Stimulated activated CD4-positive, alpha-beta T cell treated with anti-CD3 and anti-CD28 coated beads, Interleukin-4, amount 100 ng/mL, for 24 hours (primary cell): ENCODE data around the gene C18orf63.

Experiments
- DNase-seq: peaks from one replicate; pipeline ENCODE4 v3.0.0-alpha.2; 2020

Gene C18orf63

GRCh38 chr18:74331404-74331803 is 15.8 kb downstream of the C18orf63 start:
- DNase-seq = no peak

GRCh38 chr18:74333091-74333490 is 17.5 kb downstream of the C18orf63 start:
- DNase-seq = no peak

DNA sequence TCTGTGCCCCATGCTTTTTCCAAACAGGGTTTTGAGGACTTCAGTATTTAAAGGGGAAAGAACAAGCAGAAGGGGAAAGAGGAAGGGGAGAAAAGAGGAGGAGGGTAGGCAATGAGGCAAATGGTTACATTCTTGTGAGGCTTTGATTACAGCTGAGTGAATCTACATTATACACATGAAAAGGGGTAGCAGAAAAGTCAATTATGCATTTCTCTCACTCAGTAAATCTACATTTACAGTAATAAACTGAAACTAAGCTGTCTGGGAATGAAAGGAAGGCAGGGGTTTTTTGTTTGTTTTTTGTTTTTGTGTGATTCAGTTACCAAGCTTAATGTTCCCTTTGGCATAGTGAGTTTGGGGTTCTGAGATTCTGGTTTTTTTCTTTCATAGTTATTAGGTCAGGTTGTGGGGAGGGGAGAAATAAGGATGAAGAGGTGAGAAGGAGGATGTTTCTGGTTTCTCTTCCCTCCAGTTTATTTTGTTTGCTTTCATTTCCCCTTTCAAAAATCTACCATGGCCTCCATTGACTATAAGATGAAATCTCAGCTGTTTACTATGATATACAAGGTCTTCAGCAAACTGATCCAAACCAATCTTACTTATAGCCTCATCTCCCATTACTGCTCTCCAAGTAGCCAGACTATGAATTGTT is 18.7 kb downstream of the C18orf63 start:
- no peak for DNase-seq

DNA sequence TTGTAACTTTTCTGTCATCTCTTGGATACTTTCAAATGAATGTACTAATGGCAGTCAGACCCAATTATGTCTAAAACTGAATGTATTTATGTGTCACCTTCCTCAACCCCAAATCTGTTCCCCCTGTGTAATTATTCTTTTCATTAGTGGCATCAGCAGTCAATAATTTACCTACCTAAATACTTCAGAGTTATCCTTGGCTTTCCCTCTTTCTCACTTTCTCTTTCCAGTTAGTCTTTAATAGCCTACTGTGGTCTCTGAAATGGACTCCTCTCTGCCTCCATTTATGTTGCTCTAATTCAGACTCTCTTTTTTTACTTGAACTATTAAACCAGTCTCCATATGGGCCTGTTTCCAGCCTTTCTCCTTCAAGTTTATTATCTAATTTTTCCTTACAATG is 21.0 kb downstream of the C18orf63 start:
- DNase-seq = no peak

- DNase-seq = no peak
These were observed 21.7 kb downstream of the C18orf63 start for GRCh38 chr18:74337155-74337911.

DNA sequence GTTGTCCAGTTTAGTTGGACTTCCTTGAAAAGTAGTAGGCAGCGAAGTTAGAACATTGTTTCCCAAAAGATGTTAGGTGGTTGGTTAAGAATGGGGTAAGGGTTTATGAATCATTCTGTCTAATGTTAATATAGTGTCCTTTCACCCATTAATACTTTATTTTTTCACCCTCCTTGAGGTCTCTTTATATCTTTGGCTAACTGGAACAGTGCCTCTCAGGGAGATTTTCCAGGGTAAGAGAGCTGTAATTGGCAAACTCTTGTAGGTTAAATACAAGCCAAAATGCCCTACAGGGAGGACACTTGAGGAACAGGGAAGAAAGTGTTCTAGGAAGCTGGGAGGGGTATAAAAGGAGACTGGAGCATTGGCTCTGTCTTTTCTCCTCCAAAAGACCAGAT is 22.3 kb downstream of the C18orf63 start:
- no peak for DNase-seq

- peak; percentile 28 for DNase-seq
These were observed 26.9 kb downstream of the C18orf63 start for GRCh38 chr18:74342416-74343043.

DNA sequence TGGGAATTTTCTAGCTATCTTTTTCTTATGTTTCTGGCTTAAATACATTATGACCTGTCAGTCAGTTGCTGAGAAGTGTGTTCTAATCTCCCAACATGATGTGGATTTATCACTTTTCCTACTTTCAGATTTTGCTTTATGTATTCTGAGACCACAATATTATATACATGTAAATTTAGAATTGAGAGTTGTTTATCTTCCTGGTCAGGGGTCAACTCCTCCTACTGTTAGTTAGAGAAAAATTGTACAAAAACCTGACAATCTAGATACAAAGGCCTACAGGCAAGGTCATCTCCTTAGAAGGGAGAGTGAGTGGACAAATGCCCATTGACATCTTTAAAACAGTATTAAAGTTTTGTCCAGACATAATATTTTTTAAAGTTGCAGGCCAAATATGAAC is 30.6 kb downstream of the C18orf63 start:
- DNase-seq = no peak

DNA sequence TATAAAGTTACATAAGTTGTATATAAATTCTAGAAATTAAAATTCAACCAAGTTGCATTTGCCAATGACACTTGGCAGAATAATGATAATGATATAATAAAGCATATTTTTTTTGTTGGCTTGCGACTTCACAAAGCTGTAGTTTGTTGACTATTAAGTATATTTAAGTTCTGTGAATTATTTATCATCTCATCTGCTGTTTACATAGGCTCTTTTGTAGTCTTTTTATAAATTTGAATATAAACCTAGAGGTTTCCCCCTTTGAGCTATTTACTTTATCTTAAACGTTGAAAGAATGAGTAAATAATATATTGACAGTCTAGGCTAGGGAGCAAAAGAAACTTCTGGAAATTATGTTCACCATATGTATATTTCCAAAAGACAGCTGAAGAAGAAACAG is 32.9 kb downstream of the C18orf63 start:
- DNase-seq = no peak

DNA sequence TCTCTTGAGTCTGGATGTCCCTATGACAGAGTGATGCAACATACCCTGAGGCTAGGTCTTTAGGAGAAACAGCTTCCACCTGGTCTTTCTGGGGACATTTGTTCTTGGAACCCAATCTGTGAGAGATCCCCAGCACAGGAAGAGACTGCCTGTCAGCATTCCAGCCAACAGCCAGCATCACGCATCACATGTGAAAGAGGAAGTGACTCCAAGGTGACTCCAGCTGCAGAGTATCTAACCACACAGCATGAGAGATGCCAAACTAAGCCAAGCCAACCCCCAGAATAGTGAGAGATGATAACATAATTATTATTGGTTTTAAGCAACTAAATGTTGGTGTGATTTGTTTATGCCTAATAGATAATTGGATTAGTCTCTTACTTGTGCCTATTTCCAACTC is 35.7 kb downstream of the C18orf63 start:
- no peak for DNase-seq

DNA sequence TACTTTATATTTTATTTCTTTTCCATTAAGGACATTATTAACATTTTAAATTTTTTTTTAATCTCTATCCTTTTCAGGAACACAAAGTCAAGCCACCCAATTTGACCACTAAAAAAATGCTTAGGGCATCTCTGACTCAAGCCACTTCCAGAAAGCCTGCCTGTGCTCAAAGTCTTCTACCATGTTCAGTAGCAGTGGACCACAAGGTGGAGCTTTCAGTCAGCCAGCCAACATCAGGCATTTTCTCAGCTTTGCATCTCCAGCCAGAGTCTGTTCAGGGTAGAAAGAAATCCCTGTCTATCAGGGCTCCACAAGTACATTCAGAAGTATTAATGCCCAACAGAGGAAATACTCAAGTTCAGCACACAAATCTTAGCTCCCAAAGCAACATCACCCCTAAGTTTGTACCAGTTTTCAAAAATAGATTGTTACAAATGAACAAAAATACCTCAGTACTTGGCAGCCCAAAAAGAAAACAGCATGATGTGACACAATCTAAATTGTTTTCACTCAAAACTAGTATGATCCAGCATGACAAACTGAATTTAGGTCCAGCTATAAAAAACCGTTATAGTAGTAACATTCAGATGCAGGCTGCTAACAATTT is 37.6 kb downstream of the C18orf63 start:
- peak; percentile 47 for DNase-seq

- no peak for DNase-seq
These were observed 41.3 kb downstream of the C18orf63 start for GRCh38 chr18:74356959-74357358.

DNA sequence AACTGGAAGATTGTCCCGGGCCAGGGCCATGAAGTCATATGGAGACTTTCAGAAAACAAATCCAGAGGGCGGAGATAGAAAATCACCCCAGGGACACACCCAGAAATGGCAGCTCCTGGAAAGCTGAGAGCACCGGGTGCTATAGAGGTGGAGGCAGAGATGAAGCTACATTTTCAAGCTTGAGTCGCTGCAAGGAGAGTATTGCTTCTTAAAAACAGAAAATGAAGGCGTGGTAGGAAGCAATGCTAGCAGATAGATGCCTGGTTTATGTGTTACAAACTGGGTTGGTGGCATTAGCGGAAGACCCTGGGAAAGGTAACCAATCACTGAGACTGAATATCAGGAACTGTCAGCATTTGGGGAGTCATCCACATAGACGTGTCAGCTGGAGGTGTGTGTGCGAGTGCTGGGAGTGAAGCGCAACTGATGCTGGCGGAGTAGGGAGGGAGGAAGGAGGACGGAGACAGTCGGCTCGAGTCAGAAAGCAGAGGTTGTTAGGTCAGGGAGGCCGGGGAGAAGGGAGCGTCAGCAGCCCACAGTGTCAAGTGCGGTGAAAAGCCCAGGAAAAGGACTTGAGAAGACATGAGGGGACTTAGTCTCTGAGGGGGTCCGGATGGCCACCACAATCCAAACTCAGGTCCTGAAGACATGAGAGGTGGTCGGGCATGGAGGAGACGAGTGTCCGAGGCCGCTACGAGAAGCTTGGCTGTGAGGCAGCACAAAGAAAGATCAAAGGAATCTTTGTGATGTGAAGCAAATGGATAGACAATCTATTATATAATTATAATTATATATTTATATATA is 45.4 kb downstream of the C18orf63 start:
- no peak for DNase-seq

GRCh38 chr18:74367905-74368304 is 52.3 kb downstream of the C18orf63 start:
- DNase-seq = no peak

- no peak for DNase-seq
These were observed 53.5 kb downstream of the C18orf63 start for GRCh38 chr18:74368901-74369705.

- no peak for DNase-seq
These were observed 54.5 kb downstream of the C18orf63 start for GRCh38 chr18:74370115-74370514.

GRCh38 chr18:74373428-74373827 is 57.8 kb downstream of the C18orf63 start:
- DNase-seq = peak; percentile 41

DNA sequence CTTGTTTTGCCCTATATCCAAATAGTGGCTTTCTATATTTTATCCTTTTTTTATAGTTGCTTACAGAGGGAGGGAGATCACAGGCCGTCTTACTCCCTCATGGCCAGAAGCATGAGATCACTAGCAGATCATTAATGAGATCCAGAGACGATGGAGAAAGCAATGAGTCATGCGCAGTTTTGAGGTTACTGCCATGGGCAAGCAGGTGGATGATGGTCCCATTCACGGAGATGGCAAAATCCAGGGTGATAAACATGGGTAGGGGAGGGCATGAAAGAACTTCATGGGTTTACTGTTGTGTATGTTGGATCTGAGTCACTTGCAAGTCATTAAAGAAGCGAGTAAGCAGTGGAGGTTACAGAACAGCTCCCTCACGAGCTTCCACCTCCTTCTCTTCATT is 60.4 kb downstream of the C18orf63 start:
- DNase-seq = no peak

- DNase-seq = no peak
These were observed 60.9 kb downstream of the C18orf63 start for GRCh38 chr18:74376523-74376922.

GRCh38 chr18:74377776-74378175 is 62.1 kb downstream of the C18orf63 start:
- no peak for DNase-seq

DNA sequence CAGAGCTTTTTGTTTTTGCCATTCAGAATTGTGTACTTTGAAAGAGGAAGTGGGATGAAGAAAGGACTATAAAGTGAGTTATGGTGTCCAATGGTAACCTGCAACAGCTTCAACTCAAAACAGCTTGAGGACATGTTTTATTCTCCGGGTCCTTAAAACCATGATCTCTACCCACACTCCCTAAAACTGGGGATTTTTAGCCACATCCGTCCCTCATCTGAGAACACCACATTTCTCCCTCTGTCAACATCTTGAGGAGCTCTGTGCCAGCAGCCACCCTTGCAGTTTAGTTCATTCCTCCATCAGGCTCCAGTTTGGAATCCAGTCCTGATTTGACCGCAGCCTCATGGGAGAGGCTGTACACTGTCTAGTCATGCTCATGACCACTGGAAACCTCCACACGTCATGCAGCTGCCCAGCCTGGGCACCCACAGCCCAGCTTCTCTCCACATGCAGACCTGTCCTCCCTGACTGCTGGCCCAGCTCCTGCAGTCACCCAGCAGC is 62.6 kb downstream of the C18orf63 start:
- no peak for DNase-seq

- no peak for DNase-seq
These were observed 65.3 kb downstream of the C18orf63 start for GRCh38 chr18:74380916-74381315.
